GM18873 (cell line): ENCODE results near the gene KLHDC3.
"Not testable (repeated sequence)": the region's sequence is repeated elsewhere in the genome, so short reads cannot be mapped to it uniquely, and the experiment has no call there.

ENCODE experiments used
- ATAC-seq: cut with Tn5 transposase; IDR thresholded peaks from one replicate; pipeline ENCODE4 v1.9.1; 2021; ENCODE audit warnings: mild to moderate bottlenecking, moderate library complexity, moderate number of reproducible peaks; ENCODE audit not compliant: unreplicated experiment, low FRiP score

The KLHDC3 gene

GRCh38 chr6:42987533-42988451, 26.3 kb upstream of the KLHDC3 start:
- ATAC-seq: no peak

- no peak for ATAC-seq
Observed at GRCh38 chr6:42988486-42989020, 25.5 kb upstream of the KLHDC3 start.

- ATAC-seq: no peak
Observed at GRCh38 chr6:42989923-42990322, 24.1 kb upstream of the KLHDC3 start.

- no peak for ATAC-seq
Observed at GRCh38 chr6:42993445-42993844, 20.6 kb upstream of the KLHDC3 start.

GRCh38 chr6:42996513-42996912, 17.5 kb upstream of the KLHDC3 start:
- ATAC-seq: no peak

- not testable (repeated sequence) for ATAC-seq
Observed at GRCh38 chr6:42998205-42998604, 15.8 kb upstream of the KLHDC3 start.

GRCh38 chr6:43001843-43002242, 12.2 kb upstream of the KLHDC3 start:
- no peak for ATAC-seq

- no peak for ATAC-seq
Observed at GRCh38 chr6:43005844-43006243, 8.2 kb upstream of the KLHDC3 start.

- ATAC-seq: no peak
Observed at GRCh38 chr6:43006251-43006650, 7.8 kb upstream of the KLHDC3 start.

- no peak for ATAC-seq
Observed at GRCh38 chr6:43007126-43007525, 6.9 kb upstream of the KLHDC3 start.

GRCh38 chr6:43009124-43009523, 4.9 kb upstream of the KLHDC3 start:
- no peak for ATAC-seq

GRCh38 chr6:43011207-43011606, 2.8 kb upstream of the KLHDC3 start:
- ATAC-seq: no peak

GRCh38 chr6:43012364-43012763, 1.7 kb upstream of the KLHDC3 start:
- ATAC-seq: no peak

GRCh38 chr6:43013097-43013842, 779 bp upstream of the KLHDC3 start:
- ATAC-seq: no peak

GRCh38 chr6:43014434-43014909, 423 bp downstream of the KLHDC3 start:
- no peak for ATAC-seq

- ATAC-seq: no peak
Observed at GRCh38 chr6:43016176-43016942, 2.3 kb downstream of the KLHDC3 start.

- ATAC-seq: no peak
Observed at GRCh38 chr6:43016943-43017334, 2.9 kb downstream of the KLHDC3 start.

GRCh38 chr6:43019152-43019551, 5.1 kb downstream of the KLHDC3 start:
- ATAC-seq: no peak

GRCh38 chr6:43020052-43020705, 6.1 kb downstream of the KLHDC3 start:
- ATAC-seq: no peak

- ATAC-seq: no peak
Observed at GRCh38 chr6:43020847-43021246, 6.8 kb downstream of the KLHDC3 start.
